A549 treated with RU486 at 1 μM for 4 hours (cell line): ENCODE results near the gene ZNF432. TPM values are rescaled to one million over a fixed set of nuclear protein-coding genes. Genes with fewer than 3 reads are reported as not detected.

Experiments used
- total RNA-seq: library from RNA; stranded (reverse); fragments of 200-300 nt; extraction: Qiagen RNA extraction; gene quantifications from 5 replicates; pipeline ENCODE4 v1.2.3, GENCODE V29; 2022; ENCODE audit warnings: low read depth

Gene ZNF432
- 0.84 to 1.9 TPM (median 1.8 TPM) in 5 replicates for total RNA-seq

DNA sequence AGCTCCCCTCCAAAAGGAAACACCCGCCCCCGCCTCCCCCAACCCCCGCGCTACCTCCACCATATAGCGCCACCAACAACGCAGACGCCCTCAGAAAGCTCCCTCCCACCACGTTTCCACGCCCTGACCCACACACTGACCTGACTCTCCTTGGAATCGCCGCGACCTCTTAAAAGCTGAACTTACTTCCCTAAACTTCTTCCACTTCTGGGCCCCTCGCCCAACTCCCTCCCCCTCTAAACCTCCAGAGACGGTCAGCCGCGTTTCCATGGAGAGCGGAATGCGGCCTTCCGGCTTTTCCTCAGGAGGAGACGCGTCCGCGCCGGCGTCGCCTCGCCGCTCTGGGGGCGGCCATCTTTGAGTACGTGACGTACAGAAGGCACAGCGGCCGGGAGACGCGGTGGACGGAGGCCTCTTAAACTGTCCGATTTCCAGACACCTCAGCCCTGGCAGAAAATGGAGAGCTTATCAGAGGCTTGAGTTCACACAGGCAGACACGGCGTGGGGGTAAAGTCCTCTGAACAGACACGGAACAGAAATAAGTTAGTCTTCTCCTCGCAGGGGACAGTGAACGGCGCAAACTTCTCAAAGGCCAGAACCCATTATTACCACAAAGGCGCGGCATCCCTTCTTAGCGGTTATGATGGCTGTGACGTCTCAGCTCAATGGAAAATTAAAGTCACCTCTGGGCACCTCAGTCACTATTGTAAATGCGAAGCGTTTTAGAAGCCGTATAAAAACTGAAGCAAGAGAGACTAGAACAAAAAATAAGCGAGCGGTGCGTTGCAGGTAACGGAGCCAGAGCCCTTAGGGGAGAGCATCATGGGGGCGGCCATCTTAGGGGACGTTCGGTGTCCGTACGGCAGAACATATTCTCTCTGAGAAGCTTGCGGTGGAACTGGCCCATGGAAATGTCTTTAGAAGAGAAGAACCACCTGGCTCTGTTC, at the start of gene ZNF432:
TSS of gene ZNF432 (minus strand) at position 284 of the 947 bp plus-strand sequence. CDS start 1,970 bp downstream, outside the sequence.

GRCh38 chr19:52095172-52096014, 46.8 kb upstream of the ZNF432 start, which contains the start of gene ZNF841:
ZNF841 (minus strand) TSS chr19:52095765; CDS start chr19:52084801, 10,964 bp downstream.

GRCh38 chr19:52028027-52028779, 20.4 kb downstream of the ZNF432 start, which contains the start of gene ZNF614:
ZNF614 (minus strand) TSS chr19:52028379; CDS start chr19:52025745, 2,634 bp downstream.

DNA sequence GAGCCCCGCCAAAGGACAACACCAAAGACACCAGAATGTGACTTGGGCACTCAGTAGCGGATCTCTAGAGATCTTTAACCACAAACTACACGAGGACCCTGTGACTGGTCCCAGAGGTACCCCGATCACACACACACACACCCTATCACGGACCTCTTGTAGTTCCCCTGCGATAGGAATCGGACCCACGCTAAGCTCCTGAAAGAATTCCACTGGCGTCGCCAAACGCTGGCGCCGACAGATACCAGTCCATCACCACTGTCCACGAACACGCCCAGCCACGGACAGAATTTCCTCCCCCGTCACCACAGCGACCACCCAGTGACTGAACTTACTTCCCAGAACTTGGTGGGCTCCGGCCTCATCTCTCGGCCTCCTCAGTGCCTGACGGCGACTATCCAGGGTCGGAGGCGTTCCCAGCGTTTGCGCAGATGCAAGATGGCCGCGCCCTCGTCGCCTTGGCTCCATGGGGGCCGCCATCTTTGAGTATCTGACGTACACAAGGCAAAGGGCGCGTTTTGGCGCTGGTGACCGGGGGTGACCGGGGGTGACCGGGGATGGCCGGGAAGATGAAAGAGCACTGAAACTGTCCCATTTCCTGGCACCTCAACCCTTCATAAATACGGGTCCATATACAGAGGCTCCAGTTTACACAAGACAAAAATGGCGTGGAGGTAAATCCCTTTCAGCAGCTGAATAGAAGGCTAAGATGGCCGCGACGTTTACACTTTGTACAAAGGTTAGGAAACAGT, 40.7 kb downstream of the ZNF432 start, which contains the start of gene ZNF615:
TSS of gene ZNF615 (minus strand) at position 406 of the 752 bp plus-strand sequence. CDS start 4,500 bp downstream, outside the sequence.

GRCh38 chr19:51986309-51987291, 62.0 kb downstream of the ZNF432 start, which contains the start of gene ZNF350:
ZNF350 (minus strand) TSS chr19:51986840; CDS start chr19:51974360, 12,480 bp downstream.

Other genes with a start within 250 kb of the ZNF432 start
- gene ZNF577, start 160.9 kb downstream of the ZNF432 start, total RNA-seq: 0.05 to 0.10 TPM in 2 of 5 replicates, not detected in the others
- gene ZNF649, start 143.8 kb downstream of the ZNF432 start, total RNA-seq: 0.11 to 0.26 TPM (median 0.17 TPM) in 5 replicates
- 0.67 to 1.2 TPM (median 0.91 TPM) in 5 replicates for gene ZNF613, start 121.4 kb downstream of the ZNF432 start, total RNA-seq
- gene ZNF350, start 62.0 kb downstream of the ZNF432 start, total RNA-seq: 3.9 to 6.2 TPM (median 5.1 TPM) in 5 replicates
- gene ZNF615, start 40.6 kb downstream of the ZNF432 start, total RNA-seq: 2.1 to 5.3 TPM (median 3.3 TPM) in 5 replicates
- 1.9 to 3.5 TPM (median 3.1 TPM) in 5 replicates for gene ZNF614, start 20.5 kb downstream of the ZNF432 start, total RNA-seq
- 1.5 to 2.0 TPM (median 1.8 TPM) in 5 replicates for gene ZNF841, start 46.9 kb upstream of the ZNF432 start, total RNA-seq
- 0.45 to 1.2 TPM (median 0.82 TPM) in 5 replicates for gene ZNF616, start 91.1 kb upstream of the ZNF432 start, total RNA-seq
- 0.26 to 1.1 TPM (median 0.93 TPM) in 5 replicates for gene ZNF836, start 122.8 kb upstream of the ZNF432 start, total RNA-seq
- 184 to 327 TPM (median 302 TPM) in 5 replicates for gene PPP2R1A, start 141.2 kb upstream of the ZNF432 start, total RNA-seq
- 5.3 to 13.6 TPM (median 9.6 TPM) in 5 replicates for gene ZNF766, start 220.7 kb upstream of the ZNF432 start, total RNA-seq
- gene ZNF480, start 248.3 kb upstream of the ZNF432 start, total RNA-seq: 6.8 to 20.4 TPM (median 16.3 TPM) in 5 replicates